Ascending aorta (tissue), 2 donors: ENCODE data around the gene CACNA1G. TPM values are rescaled to one million over a fixed set of nuclear protein-coding genes. Genes with fewer than 3 reads are reported as not detected.

Source experiments
- DNase-seq, 2 donors: peaks; one replicate each; pipeline ENCODE4 v3.0.0-alpha.2; 2019; ENCODE audit warnings: low spot score in 2 of 2
- H3K27ac ChIP-seq, 2 donors: fragments of 200-600 bp; sonication (generic); one replicate each; pipeline ENCODE4 v1.5.1; 2016 to 2017; ENCODE audit warnings: mild to moderate bottlenecking in 1 of 2
- H3K27me3 ChIP-seq: fragments of 200-600 bp; sonication (generic); one replicate; pipeline ENCODE4 v1.5.1; 2017
- H3K36me3 ChIP-seq, 2 donors: fragments of 200-600 bp; sonication (generic); one replicate each; pipeline ENCODE4 v1.5.1; 2016
- H3K4me1 ChIP-seq, 2 donors: fragments of 200-600 bp; sonication (generic); one replicate each; pipeline ENCODE4 v1.5.1; 2016 to 2017; ENCODE audit warnings: mild to moderate bottlenecking in 1 of 2
- H3K4me3 ChIP-seq, 2 donors: fragments of 200-600 bp; sonication (generic); one replicate each; pipeline ENCODE4 v1.5.1; 2016 to 2017; ENCODE audit warnings: mild to moderate bottlenecking in 1 of 2
- H3K9me3 ChIP-seq, 2 donors: fragments of 200-600 bp; sonication (generic); one replicate each; pipeline ENCODE4 v1.5.1; 2016
- intact Hi-C: fragments of 100-400 bp; cut with DNase I; formaldehyde crosslinking; loops from one replicate; pipeline ENCODE4 v1.15.1; 2023
- total RNA-seq: library from RNA; depleted of rRNA; stranded (reverse); fragments of >200 nt; gene quantifications from one replicate; pipeline ENCODE4 v1.1.0, GENCODE V29; 2016
- TF ChIP-seq, protein P1 (sequence below), 3 experiments: fragments of 200-600 bp in 2 of 3; fragments of 450-650 bp in 1 of 3; sonication (generic) in 2 of 3; IDR thresholded peaks; one replicate each; pipeline ENCODE4 v1.5.1; 2016 to 2019; ENCODE audit warnings: antibody characterized with exemption in 3 of 3, mild to moderate bottlenecking in 1 of 3, moderate library complexity in 1 of 3

Gene CACNA1G
- total RNA-seq, 1 donor from 2014 or later, result 1.2 TPM

DNA sequence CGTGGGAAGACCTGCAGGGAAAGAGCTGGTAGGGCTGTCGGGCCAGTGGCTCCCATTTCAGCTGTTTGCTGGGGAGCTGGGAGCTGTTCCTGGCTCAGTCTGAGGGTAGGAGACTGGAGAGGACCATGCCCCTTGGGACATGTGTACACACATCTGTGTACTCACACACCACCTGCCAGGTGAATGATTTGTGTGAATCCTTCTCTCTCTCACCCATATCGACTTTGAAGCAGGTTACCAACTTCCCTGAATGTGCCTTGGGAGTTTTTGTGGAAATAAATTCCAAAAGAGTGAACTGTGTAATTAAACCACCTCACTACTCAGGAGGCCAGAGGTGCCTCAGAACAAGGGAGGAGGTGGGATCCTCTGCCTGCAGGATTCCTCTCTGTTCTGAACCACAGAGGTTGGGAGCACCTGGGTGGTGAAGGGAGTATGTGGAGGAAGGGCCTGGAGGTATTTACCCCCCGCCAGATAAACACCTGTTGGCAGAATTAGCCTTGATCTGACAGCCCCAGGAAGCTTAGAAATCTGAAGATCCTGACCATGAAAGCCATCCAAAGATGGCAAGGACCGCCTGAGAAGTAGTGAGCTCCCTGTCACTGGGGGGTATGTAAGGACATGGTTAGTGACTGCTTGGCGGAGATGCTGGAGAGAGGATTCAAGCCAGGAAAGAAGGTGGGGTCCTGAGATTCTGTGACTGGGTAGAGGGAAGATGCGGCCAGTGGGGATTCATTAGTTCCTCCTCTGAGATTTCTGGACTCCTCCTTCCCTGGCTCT is 77.5 kb downstream of the CACNA1G start:
- H3K27ac ChIP-seq, result peak overlapping the region; percentile 65 to 72
- H3K36me3 ChIP-seq, result no peaks in the 10 kb centered on the region
- H3K9me3 ChIP-seq, result no peaks in the 10 kb centered on the region
- no peaks in the 10 kb centered on the region for H3K27me3 ChIP-seq
- intact Hi-C loops, result loop anchor here (2.0 kb wide), 1 partner anchor 49 kb away; no protein-coding TSS in a partner anchor
- H3K4me1 ChIP-seq, result peaks cover 16 to 50% of the 10 kb centered on the region in 2 donors
- TF ChIP-seq, protein P1, sequence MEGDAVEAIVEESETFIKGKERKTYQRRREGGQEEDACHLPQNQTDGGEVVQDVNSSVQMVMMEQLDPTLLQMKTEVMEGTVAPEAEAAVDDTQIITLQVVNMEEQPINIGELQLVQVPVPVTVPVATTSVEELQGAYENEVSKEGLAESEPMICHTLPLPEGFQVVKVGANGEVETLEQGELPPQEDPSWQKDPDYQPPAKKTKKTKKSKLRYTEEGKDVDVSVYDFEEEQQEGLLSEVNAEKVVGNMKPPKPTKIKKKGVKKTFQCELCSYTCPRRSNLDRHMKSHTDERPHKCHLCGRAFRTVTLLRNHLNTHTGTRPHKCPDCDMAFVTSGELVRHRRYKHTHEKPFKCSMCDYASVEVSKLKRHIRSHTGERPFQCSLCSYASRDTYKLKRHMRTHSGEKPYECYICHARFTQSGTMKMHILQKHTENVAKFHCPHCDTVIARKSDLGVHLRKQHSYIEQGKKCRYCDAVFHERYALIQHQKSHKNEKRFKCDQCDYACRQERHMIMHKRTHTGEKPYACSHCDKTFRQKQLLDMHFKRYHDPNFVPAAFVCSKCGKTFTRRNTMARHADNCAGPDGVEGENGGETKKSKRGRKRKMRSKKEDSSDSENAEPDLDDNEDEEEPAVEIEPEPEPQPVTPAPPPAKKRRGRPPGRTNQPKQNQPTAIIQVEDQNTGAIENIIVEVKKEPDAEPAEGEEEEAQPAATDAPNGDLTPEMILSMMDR (IDR thresholded peaks at IDR 0.05), result no peak
- DNase-seq, result no peak
- no peak overlapping the region for H3K4me3 ChIP-seq

DNA sequence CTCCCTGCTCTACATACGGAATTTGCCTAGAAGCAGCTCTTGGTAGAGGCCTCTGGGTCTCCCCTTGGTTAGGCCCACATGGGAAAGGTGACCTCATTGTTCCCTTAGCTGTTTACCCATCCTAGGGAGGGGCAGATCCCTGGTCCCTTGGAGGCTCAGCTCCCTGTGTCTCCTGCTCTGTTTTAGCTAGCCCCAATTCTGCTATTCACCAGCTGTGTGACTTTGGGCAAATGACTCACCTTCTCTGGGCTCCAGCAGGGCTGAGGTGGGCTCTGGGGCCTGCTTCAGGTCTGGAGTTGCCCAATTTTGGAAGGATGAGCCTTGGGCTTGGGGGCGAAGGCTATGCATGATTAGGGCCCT is 78.1 kb downstream of the CACNA1G start:
- TF ChIP-seq, protein P1 (IDR thresholded peaks at IDR 0.05), result no peak
- H3K36me3 ChIP-seq, result no peaks in the 10 kb centered on the region
- intact Hi-C loops, result loop anchor here (2.0 kb wide), 1 partner anchor 48 kb away; no protein-coding TSS in a partner anchor
- no peaks in the 10 kb centered on the region for H3K9me3 ChIP-seq
- H3K27me3 ChIP-seq, result no peaks in the 10 kb centered on the region
- no peak overlapping the region for H3K4me3 ChIP-seq
- DNase-seq, result no peak
- peaks cover 16 to 50% of the 10 kb centered on the region in 2 donors for H3K4me1 ChIP-seq
- peak overlapping the region; percentile 65 to 72 for H3K27ac ChIP-seq

DNA sequence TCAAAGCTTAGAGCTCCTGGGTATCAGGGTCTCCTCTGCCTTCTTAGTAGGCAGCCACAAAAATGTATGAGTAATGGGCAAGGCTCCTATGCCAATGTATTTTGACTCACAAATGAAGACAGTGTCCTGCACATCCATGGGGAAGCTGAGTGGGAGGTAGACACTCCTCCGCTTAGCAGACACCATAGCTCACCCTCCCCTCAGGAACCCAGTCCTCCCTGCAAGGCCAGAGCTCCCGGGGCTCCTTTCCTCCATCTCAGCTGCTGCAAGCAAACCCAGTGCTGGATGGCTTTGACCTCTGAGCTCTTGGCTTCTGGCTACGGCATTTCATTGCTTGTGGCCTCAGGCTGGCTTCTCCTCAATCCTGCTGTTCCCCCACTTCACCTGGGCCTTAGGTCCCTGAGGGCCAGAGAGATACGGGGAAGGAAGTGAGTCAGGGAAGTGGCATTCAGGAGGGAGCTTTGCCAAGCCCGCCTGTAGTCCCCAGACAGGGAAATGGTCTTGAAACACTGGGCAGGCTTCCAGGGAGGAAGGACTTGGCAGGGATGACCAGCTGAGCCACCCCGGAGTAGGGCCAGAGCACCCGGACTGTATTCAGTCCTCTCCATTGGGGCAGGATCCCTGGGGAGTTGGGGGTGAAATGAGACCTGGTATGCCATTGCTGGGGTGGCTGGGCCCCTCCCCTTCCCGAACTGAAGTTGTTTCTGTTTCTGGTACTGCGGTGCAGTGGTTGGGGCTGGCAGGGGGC is 78.6 kb downstream of the CACNA1G start:
- Histone ChIP-seq H3K27ac (peak overlapping the region; percentile 65 to 72), H3K4me1 (peaks cover 16 to 50% of the 10 kb centered on the region in 2 donors), H3K9me3 (no peaks in the 10 kb centered on the region), H3K27me3 (no peaks in the 10 kb centered on the region), H3K36me3 (no peaks in the 10 kb centered on the region), H3K4me3 (no peak overlapping the region)
- intact Hi-C loops, result loop anchor here (1.0 to 2.0 kb wide), 2 partner anchors 22 to 48 kb away; no protein-coding TSS in a partner anchor
- DNase-seq, result peak; percentile 77 to 98
- TF ChIP-seq, protein P1 (IDR thresholded peaks at IDR 0.05), result no peak

DNA sequence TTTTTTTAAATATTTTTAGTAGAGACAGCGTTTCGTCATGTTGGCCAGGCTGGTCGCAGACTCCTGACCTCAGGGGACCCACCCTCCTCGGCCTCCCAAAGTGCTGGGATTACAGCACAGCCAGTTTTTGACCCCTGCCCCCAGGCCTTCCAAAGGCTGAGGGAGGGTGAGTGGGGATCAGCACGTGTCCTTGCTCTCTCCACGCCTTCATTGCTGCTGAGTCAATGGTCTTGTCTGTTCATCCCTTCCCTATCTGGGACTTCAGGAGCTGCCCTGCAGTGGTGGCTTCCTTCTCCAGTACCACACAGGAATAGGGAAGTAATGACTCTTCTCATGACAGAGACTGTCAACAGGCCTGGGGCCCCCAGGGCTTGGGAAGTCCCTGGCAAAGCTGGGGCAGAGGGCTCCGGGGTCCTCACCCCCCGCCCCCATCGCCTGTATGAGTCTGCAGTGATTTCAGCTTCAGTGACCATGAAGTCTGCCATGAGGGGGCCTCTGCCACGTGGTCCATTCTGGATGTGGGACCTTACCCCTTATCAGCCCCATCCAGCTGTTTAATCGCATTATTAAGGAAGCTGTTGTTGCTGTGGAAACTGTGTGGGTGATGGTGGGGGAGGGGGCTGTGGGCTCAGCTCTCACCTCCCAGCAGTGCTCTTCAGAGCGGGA is 80.3 kb downstream of the CACNA1G start:
- peak in 1 of 2 donors; percentile 70 for DNase-seq
- Histone ChIP-seq H3K4me1 (peaks cover 16 to 46% of the 10 kb centered on the region in 2 donors), H3K36me3 (no peaks in the 10 kb centered on the region), H3K4me3 (no peak overlapping the region), H3K9me3 (no peaks in the 10 kb centered on the region), H3K27ac (peak overlapping the region in 1 of 2 donors; percentile 34), H3K27me3 (no peaks in the 10 kb centered on the region)
- TF ChIP-seq, protein P1 (IDR thresholded peaks at IDR 0.05), result no peak
- intact Hi-C loops, result no loop called here

DNA sequence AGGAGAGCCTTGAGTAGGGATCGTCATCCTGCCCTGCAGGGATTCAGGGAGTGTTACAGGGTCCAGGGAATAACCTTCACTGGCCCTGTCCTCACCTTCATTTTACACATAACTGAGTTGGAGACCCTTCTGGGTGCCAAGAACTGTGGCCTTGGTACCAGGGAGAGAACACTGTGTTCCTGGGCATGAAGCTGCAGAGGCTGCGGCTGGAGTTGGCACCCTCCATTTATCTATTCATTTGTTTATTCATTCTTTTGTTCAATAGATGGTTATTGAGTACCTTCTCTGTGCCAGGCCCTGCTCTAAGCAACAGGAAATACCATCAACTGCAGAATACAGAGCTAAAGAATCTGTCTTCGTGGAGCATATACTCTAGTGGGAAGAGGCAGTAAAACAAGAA is 80.8 kb downstream of the CACNA1G start:
- Histone ChIP-seq H3K4me1 (peaks cover 16 to 44% of the 10 kb centered on the region in 2 donors), H3K27ac (no peak overlapping the region)
- DNase-seq, result no peak

More for the DNA sequence above, 80.8 kb downstream of the CACNA1G start:
- Histone ChIP-seq H3K4me3 (no peak overlapping the region), H3K27me3 (no peaks in the 10 kb centered on the region), H3K36me3 (no peaks in the 10 kb centered on the region), H3K9me3 (no peaks in the 10 kb centered on the region)
- intact Hi-C loops, result no loop called here
- TF ChIP-seq, protein P1 (IDR thresholded peaks at IDR 0.05), result no peak
